GM23338 (cell line): ENCODE measurements around the gene PGF. TPM values are rescaled to one million over a fixed set of nuclear protein-coding genes. Genes with fewer than 3 reads are reported as not detected.

ENCODE experiments used
- ATAC-seq: fragments of 200-7000 bp; cut with Tn5 transposase; 3 replicates; pipeline ENCODE4 v1.9.1; 2020
- DNase-seq: peaks from one replicate; pipeline ENCODE4 v3.0.0-alpha.2; 2015; ENCODE audit warnings: low spot score
- H2AFZ ChIP-seq: fragments of 200-600 bp; sonication (generic); 2 replicates; pipeline ENCODE4 v1.8.0; 2016; ENCODE audit warnings: antibody characterized with exemption, mild to moderate bottlenecking, moderate library complexity
- H3F3A ChIP-seq: fragments of 200-600 bp; sonication (generic); replicated peaks from 2 replicates; pipeline ENCODE4 v1.8.0; 2017; ENCODE audit warnings: antibody characterized with exemption, mixed run types, low read depth
- H3K27ac ChIP-seq: fragments of 200-600 bp; sonication (generic); 2 replicates; pipeline ENCODE4 v1.6.1; 2016; ENCODE audit warnings: low read depth
- H3K27me3 ChIP-seq: fragments of 200-600 bp; sonication (generic); 2 replicates; pipeline ENCODE4 v1.8.0; 2016; ENCODE audit warnings: mild to moderate bottlenecking, mixed run types, moderate library complexity; ENCODE audit not compliant: insufficient read depth
- H3K36me3 ChIP-seq: fragments of 200-600 bp; sonication (generic); 2 replicates; pipeline ENCODE4 v1.8.0; 2016; ENCODE audit warnings: mild to moderate bottlenecking; ENCODE audit not compliant: insufficient read depth
- H3K4me1 ChIP-seq: fragments of 200-600 bp; sonication (generic); 2 replicates; pipeline ENCODE4 v1.8.0; 2016; ENCODE audit warnings: mild to moderate bottlenecking, moderate library complexity; ENCODE audit not compliant: insufficient read depth
- H3K4me2 ChIP-seq: fragments of 200-600 bp; sonication (generic); 2 replicates; pipeline ENCODE4 v1.7.1; 2017; ENCODE audit warnings: mixed run types
- H3K4me3 ChIP-seq: fragments of 200-600 bp; sonication (generic); 2 replicates; pipeline ENCODE4 v1.6.1; 2016; ENCODE audit warnings: mixed run types
- H3K79me2 ChIP-seq: fragments of 200-600 bp; sonication (generic); replicated peaks from 2 replicates; pipeline ENCODE4 v1.8.0; 2017; ENCODE audit warnings: mild to moderate bottlenecking; ENCODE audit not compliant: insufficient read depth
- H3K9me2 ChIP-seq: fragments of 200-600 bp; sonication (generic); 2 replicates; pipeline ENCODE4 v1.8.0; 2017; ENCODE audit not compliant: insufficient read depth
- H4K20me1 ChIP-seq: fragments of 200-600 bp; sonication (generic); replicated peaks from 2 replicates; pipeline ENCODE4 v1.8.0; 2017; ENCODE audit warnings: mild to moderate bottlenecking; ENCODE audit not compliant: insufficient read depth
- H3K27ac Mint-ChIP-seq: 2 replicates; pipeline ENCODE4 v1.8.0; 2020; ENCODE audit warnings: inconsistent platforms, mild to moderate bottlenecking, moderate library complexity, mixed read lengths
- H3K27me3 Mint-ChIP-seq: 3 replicates; pipeline ENCODE4 v1.8.0; 2022; ENCODE audit warnings: low read depth, mild to moderate bottlenecking, moderate library complexity, mixed read lengths, inconsistent platforms; ENCODE audit not compliant: insufficient read depth, poor library complexity
- H3K36me3 Mint-ChIP-seq: 3 replicates; pipeline ENCODE4 v1.8.0; 2021; ENCODE audit warnings: low read depth, mild to moderate bottlenecking, inconsistent platforms, moderate library complexity, mixed read lengths
- H3K4me1 Mint-ChIP-seq: 3 replicates; pipeline ENCODE4 v1.8.0; 2020; ENCODE audit warnings: mild to moderate bottlenecking, inconsistent platforms, mixed read lengths
- H3K4me3 Mint-ChIP-seq: 3 replicates; pipeline ENCODE4 v1.8.0; 2021; ENCODE audit warnings: moderate library complexity, mild to moderate bottlenecking, inconsistent platforms, mixed read lengths
- H3K9me3 Mint-ChIP-seq: 3 replicates; pipeline ENCODE4 v1.8.0; 2020; ENCODE audit warnings: moderate library complexity, mild to moderate bottlenecking, inconsistent platforms, mixed read lengths
- CREB1 ChIP-seq: fragments of 250-450 bp; sonication (Bioruptor Pico); IDR thresholded peaks from 2 replicates; pipeline ENCODE4 v1.5.0; 2020; ENCODE audit warnings: low read depth, mild to moderate bottlenecking, moderate library complexity
- EZH2phosphoT487 ChIP-seq: fragments of 200-600 bp; sonication (generic); IDR thresholded peaks from one replicate; pipeline ENCODE4 v1.8.1; 2018; ENCODE audit warnings: antibody characterized with exemption; ENCODE audit not compliant: unreplicated experiment
- STAT1 ChIP-seq: IDR thresholded peaks from one replicate; pipeline ENCODE4 v1.6.1; 2016; ENCODE audit warnings: antibody characterized with exemption; ENCODE audit not compliant: unreplicated experiment
- ZNF331 ChIP-seq: fragments of 250-450 bp; sonication (Bioruptor Pico); IDR thresholded peaks from 2 replicates; pipeline ENCODE4 v1.5.0; 2020; ENCODE audit warnings: low read depth, mild to moderate bottlenecking, moderate library complexity
- polyA plus RNA-seq: library from polyadenylated mRNA; unstranded; fragments of >200 nt; fragmentation: Nextera tagmentation; extraction: Ambion mirVana; gene quantifications from 2 replicates; pipeline ENCODE4 v1.2.1, GENCODE V29; 2016
- total RNA-seq: library from RNA; depleted of rRNA; stranded (reverse); fragments of >200 nt; shearing (Covaris generic); gene quantifications from 2 replicates; pipeline ENCODE4 v1.2.3, GENCODE V29; 2014
- TF ChIP-seq, protein P1 (sequence below): fragments of 250-450 bp; sonication (Bioruptor Pico); IDR thresholded peaks from 2 replicates; pipeline ENCODE4 v1.5.0; 2020; ENCODE audit warnings: mild to moderate bottlenecking, moderate library complexity
- TF ChIP-seq, protein P2 (sequence below): IDR thresholded peaks from 2 replicates; pipeline ENCODE4 v1.6.1; 2016; ENCODE audit warnings: antibody characterized with exemption
- TF ChIP-seq, protein P3 (sequence below), 2 experiments: fragments of 200-600 bp in 1 of 2; sonication (generic) in 1 of 2; conservative IDR thresholded peaks; 2 replicates each; pipeline versions ENCODE4 v1.5.1 to v1.6.1; 2016 to 2017; ENCODE audit warnings: antibody characterized with exemption in 2 of 2, low read depth in 2 of 2, mild to moderate bottlenecking in 2 of 2, moderate library complexity in 1 of 2
- TF ChIP-seq, protein P4 (sequence below): IDR thresholded peaks from one replicate; pipeline ENCODE4 v1.6.1; 2018; ENCODE audit warnings: antibody characterized with exemption; ENCODE audit not compliant: unreplicated experiment

Gene PGF
- total and polyA plus RNA-seq, 2 experiments from 2014 or later, result 2.9 to 6.3 TPM

- Histone ChIP-seq H3K4me3 (peak overlapping the region; percentile 88), H3K9me2 (no peaks in the 10 kb centered on the region), H3K4me2 (peak overlapping the region; percentile 93), H3K4me1 (0 out of 2 replicates have a peak, but pooled peaks cover 5% of the 10 kb centered on the region), H3K79me2 (peaks cover 14% of the 10 kb centered on the region), H3K27me3 (no peaks in the 10 kb centered on the region), H2AFZ (peak overlapping the region; percentile 80; the same call in 1 of the 2 replicates), H4K20me1 (peaks cover 11% of the 10 kb centered on the region; the same call in 1 of the 2 replicates), H3F3A (peaks cover 5% of the 10 kb centered on the region; the same call in 1 of the 2 replicates), H3K27ac (no peak overlapping the region), H3K36me3 (peaks cover 10% of the 10 kb centered on the region)
- TF ChIP-seq, protein P1, sequence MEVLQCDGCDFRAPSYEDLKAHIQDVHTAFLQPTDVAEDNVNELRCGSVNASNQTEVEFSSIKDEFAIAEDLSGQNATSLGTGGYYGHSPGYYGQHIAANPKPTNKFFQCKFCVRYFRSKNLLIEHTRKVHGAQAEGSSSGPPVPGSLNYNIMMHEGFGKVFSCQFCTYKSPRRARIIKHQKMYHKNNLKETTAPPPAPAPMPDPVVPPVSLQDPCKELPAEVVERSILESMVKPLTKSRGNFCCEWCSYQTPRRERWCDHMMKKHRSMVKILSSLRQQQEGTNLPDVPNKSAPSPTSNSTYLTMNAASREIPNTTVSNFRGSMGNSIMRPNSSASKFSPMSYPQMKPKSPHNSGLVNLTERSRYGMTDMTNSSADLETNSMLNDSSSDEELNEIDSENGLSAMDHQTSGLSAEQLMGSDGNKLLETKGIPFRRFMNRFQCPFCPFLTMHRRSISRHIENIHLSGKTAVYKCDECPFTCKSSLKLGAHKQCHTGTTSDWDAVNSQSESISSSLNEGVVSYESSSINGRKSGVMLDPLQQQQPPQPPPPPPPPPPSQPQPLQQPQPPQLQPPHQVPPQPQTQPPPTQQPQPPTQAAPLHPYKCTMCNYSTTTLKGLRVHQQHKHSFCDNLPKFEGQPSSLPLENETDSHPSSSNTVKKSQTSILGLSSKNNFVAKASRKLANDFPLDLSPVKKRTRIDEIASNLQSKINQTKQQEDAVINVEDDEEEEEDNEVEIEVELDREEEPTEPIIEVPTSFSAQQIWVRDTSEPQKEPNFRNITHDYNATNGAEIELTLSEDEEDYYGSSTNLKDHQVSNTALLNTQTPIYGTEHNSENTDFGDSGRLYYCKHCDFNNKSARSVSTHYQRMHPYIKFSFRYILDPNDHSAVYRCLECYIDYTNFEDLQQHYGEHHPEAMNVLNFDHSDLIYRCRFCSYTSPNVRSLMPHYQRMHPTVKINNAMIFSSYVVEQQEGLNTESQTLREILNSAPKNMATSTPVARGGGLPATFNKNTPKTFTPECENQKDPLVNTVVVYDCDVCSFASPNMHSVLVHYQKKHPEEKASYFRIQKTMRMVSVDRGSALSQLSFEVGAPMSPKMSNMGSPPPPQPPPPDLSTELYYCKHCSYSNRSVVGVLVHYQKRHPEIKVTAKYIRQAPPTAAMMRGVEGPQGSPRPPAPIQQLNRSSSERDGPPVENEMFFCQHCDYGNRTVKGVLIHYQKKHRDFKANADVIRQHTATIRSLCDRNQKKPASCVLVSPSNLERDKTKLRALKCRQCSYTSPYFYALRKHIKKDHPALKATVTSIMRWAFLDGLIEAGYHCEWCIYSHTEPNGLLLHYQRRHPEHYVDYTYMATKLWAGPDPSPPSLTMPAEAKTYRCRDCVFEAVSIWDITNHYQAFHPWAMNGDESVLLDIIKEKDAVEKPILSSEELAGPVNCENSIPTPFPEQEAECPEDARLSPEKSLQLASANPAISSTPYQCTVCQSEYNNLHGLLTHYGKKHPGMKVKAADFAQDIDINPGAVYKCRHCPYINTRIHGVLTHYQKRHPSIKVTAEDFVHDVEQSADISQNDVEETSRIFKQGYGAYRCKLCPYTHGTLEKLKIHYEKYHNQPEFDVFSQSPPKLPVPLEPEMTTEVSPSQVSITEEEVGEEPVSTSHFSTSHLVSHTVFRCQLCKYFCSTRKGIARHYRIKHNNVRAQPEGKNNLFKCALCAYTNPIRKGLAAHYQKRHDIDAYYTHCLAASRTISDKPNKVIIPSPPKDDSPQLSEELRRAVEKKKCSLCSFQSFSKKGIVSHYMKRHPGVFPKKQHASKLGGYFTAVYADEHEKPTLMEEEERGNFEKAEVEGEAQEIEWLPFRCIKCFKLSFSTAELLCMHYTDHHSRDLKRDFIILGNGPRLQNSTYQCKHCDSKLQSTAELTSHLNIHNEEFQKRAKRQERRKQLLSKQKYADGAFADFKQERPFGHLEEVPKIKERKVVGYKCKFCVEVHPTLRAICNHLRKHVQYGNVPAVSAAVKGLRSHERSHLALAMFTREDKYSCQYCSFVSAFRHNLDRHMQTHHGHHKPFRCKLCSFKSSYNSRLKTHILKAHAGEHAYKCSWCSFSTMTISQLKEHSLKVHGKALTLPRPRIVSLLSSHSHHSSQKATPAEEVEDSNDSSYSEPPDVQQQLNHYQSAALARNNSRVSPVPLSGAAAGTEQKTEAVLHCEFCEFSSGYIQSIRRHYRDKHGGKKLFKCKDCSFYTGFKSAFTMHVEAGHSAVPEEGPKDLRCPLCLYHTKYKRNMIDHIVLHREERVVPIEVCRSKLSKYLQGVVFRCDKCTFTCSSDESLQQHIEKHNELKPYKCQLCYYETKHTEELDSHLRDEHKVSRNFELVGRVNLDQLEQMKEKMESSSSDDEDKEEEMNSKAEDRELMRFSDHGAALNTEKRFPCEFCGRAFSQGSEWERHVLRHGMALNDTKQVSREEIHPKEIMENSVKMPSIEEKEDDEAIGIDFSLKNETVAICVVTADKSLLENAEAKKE (CRISPR knock-in tag), result no peak
- TF ChIP-seq, protein P2, sequence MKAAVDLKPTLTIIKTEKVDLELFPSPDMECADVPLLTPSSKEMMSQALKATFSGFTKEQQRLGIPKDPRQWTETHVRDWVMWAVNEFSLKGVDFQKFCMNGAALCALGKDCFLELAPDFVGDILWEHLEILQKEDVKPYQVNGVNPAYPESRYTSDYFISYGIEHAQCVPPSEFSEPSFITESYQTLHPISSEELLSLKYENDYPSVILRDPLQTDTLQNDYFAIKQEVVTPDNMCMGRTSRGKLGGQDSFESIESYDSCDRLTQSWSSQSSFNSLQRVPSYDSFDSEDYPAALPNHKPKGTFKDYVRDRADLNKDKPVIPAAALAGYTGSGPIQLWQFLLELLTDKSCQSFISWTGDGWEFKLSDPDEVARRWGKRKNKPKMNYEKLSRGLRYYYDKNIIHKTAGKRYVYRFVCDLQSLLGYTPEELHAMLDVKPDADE, result no peak
- TF ChIP-seq, protein P3, sequence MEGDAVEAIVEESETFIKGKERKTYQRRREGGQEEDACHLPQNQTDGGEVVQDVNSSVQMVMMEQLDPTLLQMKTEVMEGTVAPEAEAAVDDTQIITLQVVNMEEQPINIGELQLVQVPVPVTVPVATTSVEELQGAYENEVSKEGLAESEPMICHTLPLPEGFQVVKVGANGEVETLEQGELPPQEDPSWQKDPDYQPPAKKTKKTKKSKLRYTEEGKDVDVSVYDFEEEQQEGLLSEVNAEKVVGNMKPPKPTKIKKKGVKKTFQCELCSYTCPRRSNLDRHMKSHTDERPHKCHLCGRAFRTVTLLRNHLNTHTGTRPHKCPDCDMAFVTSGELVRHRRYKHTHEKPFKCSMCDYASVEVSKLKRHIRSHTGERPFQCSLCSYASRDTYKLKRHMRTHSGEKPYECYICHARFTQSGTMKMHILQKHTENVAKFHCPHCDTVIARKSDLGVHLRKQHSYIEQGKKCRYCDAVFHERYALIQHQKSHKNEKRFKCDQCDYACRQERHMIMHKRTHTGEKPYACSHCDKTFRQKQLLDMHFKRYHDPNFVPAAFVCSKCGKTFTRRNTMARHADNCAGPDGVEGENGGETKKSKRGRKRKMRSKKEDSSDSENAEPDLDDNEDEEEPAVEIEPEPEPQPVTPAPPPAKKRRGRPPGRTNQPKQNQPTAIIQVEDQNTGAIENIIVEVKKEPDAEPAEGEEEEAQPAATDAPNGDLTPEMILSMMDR (conservative IDR thresholded peaks at IDR 0.05; ENCODE audit: low read depth in 2 of 2), result no peak
- no peak for TF ChIP-seq EZH2phosphoT487
- TF ChIP-seq, protein P4, sequence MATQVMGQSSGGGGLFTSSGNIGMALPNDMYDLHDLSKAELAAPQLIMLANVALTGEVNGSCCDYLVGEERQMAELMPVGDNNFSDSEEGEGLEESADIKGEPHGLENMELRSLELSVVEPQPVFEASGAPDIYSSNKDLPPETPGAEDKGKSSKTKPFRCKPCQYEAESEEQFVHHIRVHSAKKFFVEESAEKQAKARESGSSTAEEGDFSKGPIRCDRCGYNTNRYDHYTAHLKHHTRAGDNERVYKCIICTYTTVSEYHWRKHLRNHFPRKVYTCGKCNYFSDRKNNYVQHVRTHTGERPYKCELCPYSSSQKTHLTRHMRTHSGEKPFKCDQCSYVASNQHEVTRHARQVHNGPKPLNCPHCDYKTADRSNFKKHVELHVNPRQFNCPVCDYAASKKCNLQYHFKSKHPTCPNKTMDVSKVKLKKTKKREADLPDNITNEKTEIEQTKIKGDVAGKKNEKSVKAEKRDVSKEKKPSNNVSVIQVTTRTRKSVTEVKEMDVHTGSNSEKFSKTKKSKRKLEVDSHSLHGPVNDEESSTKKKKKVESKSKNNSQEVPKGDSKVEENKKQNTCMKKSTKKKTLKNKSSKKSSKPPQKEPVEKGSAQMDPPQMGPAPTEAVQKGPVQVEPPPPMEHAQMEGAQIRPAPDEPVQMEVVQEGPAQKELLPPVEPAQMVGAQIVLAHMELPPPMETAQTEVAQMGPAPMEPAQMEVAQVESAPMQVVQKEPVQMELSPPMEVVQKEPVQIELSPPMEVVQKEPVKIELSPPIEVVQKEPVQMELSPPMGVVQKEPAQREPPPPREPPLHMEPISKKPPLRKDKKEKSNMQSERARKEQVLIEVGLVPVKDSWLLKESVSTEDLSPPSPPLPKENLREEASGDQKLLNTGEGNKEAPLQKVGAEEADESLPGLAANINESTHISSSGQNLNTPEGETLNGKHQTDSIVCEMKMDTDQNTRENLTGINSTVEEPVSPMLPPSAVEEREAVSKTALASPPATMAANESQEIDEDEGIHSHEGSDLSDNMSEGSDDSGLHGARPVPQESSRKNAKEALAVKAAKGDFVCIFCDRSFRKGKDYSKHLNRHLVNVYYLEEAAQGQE, result no peak
- no peak for TF ChIP-seq CREB1 (CRISPR knock-in tag)
- TF ChIP-seq STAT1, result no peak
- TF ChIP-seq ZNF331 (CRISPR knock-in tag), result no peak
- Mint-ChIP-seq H3K36me3 (peaks cover 39% of the 10 kb centered on the region), H3K27me3 (no peaks in the 10 kb centered on the region), H3K27ac (peak overlapping the region; percentile 91; the same call in 1 of the 2 replicates), H3K4me1 (peaks cover 12% of the 10 kb centered on the region), H3K9me3 (no peaks in the 10 kb centered on the region; the same call in 2 of the 3 replicates), H3K4me3 (peak overlapping the region; percentile 98)
- DNase-seq, result no peak
- ATAC-seq, result peak; percentile 3; the same call in 1 of the 3 replicates
These were observed 48.0 kb upstream of the PGF start for GRCh38 chr14:75003250-75004027.
